GM12875 (cell line): Measurements from ENCODE around the gene JARID2.
"Not testable (repeated sequence)": the region's sequence is repeated elsewhere in the genome, so short reads cannot be mapped to it uniquely, and the experiment has no call there.

Source experiments
- H3K4me3 ChIP-seq: one replicate; pipeline ENCODE4 v1.5.1; 2011; ENCODE audit warnings: low read depth, low read length, control low read depth
- CTCF ChIP-seq: IDR thresholded peaks from 2 replicates; pipeline ENCODE4 v1.5.1; 2011; ENCODE audit warnings: low read depth, mild to moderate bottlenecking, control low read depth, inconsistent platforms, low read length, moderate library complexity, borderline replicate concordance; ENCODE audit not compliant: insufficient read depth

JARID2 gene

GRCh38 chr6:15283986-15284361 is 38.1 kb downstream of the JARID2 start:
- no peak overlapping the region for H3K4me3 ChIP-seq
- TF ChIP-seq CTCF: no peak

GRCh38 chr6:15284743-15285142 is 38.9 kb downstream of the JARID2 start:
- TF ChIP-seq CTCF: no peak
- no peak overlapping the region for H3K4me3 ChIP-seq

DNA sequence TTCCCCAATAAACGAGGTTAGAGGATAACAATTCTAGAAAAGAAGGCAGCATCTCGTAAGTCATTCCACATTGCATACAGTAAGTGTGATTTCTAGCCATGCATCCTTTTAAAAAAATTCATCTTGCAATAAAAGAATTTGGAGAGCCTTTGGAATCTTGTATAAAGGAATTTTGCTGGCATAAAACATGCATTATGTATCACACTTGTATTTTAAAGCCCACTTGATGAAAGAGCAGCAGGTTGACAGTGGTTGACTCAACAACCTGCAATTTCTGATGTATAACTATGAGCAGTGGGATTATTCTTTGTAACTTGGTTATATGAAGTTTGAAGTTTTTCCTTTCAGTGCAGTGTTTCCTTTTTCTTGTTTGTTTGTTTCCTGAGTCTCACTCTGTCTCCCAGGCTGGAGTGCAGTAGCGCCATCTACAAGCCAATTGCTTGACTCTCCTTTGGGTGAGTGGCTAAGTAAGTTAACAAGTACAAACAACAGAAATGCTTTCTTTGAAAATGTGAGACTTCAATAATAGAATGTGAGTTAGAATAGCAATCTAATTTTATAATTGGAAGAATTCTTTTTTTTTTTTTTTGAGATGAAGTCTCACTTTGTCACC is 39.9 kb downstream of the JARID2 start:
- no peak overlapping the region for H3K4me3 ChIP-seq
- no peak for TF ChIP-seq CTCF

DNA sequence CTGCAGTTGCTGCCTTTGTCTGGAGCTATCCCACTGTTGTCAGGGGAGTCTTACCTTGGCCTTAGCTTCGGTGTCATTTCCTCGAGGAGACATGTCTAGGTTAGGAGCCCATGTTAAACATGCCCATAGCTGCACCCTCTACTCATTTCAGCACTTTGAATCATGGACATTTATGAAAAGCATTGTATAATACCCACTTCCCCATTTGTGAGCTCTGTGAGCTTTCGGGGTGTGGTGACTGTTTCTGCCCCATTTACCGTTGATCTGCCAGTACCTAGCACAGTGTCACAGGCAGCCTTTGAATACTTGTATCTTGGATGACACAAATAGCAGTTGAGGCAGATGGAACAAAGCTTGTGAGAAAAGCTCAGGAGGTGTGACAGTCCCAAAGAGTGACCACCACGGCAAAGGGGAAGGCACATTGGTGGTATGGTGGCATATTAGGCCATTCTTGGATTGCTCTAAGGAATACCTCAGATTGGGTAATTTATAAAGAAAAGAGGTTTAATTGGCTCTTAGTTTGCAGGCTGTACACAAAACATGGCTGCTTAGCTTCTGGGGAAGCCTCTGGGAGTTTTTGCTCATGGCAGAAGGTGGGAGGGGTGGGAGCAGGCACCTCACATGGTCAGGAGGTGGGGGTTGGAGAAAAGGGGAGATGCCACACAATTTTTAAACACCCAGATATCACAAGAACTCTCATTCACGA is 42.0 kb downstream of the JARID2 start:
- no peak overlapping the region for H3K4me3 ChIP-seq
- TF ChIP-seq CTCF: no peak

- no peak overlapping the region for H3K4me3 ChIP-seq
- TF ChIP-seq CTCF: no peak
Observed at GRCh38 chr6:15288856-15289255, 43.0 kb downstream of the JARID2 start.

DNA sequence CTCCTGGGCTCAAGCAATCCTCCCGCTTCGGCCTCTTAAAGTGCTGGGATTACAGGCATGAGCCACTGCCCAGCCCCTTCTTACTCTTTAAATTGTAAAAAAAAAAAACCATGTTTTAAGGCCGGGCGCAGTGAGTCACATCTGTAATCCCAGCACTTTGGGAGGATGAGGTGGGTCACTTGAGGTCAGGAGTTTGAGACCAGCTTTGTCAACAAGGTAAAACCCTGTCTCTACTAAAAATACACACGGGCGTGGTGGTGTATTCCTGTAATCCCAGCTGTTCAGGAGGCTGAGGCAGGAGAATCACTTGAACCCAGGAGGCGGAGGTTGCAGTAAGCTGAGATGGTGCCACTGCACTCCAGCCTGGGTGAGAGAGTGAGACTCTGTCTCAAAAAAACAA is 43.6 kb downstream of the JARID2 start:
- H3K4me3 ChIP-seq: not testable (repeated sequence)

DNA sequence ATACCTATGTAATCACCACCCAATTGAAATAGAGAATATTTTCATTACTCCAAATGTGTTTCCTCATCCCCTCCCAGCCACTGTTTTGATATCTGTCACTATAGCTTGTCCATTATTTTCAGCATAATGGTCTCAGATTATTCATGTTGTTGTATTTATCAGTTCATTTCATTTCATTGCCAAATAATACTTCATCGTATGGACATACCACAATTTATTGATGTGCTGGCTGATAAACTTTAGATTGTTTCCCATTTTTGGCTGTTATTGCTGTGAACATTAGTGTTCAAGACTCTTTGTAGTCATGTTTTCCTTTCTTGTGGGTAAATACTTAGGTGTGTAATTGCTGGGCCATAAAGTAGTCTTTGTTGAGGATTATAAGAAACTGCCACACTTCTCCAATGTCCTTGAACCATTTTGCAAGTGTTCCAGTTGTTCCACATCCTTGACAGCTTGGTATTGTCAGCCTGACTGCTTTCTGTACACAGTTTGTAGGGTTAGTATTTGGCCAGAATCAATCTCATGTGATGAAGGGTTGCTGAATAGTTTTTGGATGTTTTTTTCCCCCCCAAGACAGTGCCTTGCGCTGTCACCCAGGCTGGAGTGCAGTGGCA is 44.3 kb downstream of the JARID2 start:
- no peak for TF ChIP-seq CTCF

More for the DNA sequence above, 44.3 kb downstream of the JARID2 start:
- no peak overlapping the region for H3K4me3 ChIP-seq
